GM19463 (cell line): ENCODE measurements around the gene AKAP12.

ENCODE experiments used
- ATAC-seq: cut with Tn5 transposase; IDR thresholded peaks from one replicate; pipeline ENCODE4 v1.9.1; 2021; ENCODE audit warnings: mild to moderate bottlenecking, moderate library complexity; ENCODE audit not compliant: unreplicated experiment

The AKAP12 gene

DNA sequence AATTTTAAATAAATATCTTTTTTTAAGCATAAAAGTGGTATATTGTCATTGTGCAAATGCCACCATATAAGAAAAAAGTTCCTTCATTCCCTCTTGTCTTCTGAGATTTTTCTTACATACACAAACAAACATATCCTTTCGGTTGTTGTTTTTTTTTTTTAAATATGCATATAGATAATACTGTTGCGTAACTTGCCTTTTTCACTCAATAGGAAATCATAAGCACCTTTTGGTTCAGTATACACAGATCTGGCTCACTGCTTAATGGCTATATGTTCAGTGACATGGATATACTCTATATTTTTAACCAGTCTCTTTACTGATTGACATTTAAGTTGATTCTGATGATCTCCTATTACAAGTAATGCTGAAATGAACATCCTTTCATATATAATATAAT lies 40.1 kb downstream of the AKAP12 start:
- ATAC-seq = no peak

DNA sequence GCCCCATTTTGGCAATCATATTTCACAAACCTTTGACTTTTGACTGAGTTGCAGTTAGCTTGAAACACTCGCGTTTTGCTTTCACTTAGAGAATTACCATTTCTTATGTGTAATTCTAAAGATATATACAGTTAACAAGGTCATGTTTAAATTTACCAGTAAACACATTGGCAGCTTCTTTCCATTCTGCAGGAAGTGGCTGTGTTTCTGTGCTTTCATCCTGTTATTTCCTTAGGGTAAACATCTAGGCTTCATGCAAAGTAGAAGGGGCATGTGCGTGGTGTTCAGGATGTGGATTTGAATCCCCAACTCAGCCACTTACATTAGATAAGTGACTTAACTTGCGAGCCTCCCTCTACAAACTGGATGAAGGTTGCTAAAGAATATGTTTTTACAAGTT lies 41.1 kb downstream of the AKAP12 start:
- ATAC-seq = no peak

- no peak for ATAC-seq
These were observed 44.2 kb downstream of the AKAP12 start for GRCh38 chr6:151284012-151284411.

GRCh38 chr6:151284548-151285017 lies 44.8 kb downstream of the AKAP12 start:
- no peak for ATAC-seq

DNA sequence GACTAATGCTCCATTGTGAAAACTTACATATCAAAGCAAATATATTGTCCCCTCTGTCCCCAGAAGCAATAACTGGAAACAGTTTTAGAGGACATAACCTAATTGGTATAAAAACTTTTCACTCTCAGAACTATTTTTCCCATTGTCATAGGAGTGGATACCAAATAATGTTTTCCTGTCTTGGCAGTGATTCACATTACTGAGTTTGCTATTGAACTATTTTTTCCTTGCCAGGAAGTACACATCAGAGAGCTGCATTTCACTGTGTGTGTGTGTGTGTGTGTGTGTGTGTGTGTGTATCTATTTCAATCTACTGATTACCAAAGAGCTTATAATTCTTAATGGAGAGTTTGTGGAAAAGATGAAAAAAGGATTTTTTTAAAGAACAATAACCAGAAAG lies 45.4 kb downstream of the AKAP12 start:
- no peak for ATAC-seq

DNA sequence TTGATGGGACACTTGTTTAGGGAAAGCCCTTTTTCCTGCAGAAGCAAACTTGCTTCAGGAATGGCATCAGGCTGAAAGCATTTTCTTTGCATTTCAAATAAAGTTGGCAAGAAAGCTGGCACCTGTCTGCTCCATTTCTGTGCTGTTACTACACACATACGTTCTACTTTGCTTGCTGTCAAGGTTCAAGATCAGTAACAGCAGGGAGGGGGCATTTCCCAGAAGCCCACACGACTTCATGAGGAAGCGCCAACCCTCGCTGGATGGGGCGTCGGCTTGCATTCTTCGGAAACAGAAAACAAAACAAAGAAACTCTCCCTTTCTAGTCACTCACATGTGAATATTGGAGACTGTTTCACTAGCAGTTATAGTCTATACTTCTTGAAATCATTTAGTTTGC lies 46.4 kb downstream of the AKAP12 start:
- no peak for ATAC-seq

- ATAC-seq = no peak
These were observed 49.1 kb downstream of the AKAP12 start for GRCh38 chr6:151288712-151289398.

- ATAC-seq = no peak
These were observed 49.7 kb downstream of the AKAP12 start for GRCh38 chr6:151289399-151290007.

- no peak for ATAC-seq
These were observed 51.3 kb downstream of the AKAP12 start for GRCh38 chr6:151290877-151291721.

DNA sequence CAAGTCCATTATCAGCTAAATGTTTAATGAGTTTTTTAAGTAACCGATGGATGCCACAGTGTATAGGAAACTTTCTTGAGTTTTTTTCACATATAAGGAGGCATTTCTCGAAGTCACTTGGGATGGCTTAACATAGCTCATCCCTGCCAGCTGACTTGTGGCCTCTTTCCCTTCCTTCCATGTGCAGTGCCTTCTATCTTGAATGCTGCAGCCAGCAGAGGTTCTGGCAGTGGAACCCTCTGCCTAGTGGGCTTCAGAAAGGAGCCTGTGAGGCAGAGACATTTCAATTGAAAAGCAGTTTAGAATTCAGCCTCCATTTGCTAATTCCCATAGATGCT lies 51.9 kb downstream of the AKAP12 start:
- ATAC-seq = no peak

DNA sequence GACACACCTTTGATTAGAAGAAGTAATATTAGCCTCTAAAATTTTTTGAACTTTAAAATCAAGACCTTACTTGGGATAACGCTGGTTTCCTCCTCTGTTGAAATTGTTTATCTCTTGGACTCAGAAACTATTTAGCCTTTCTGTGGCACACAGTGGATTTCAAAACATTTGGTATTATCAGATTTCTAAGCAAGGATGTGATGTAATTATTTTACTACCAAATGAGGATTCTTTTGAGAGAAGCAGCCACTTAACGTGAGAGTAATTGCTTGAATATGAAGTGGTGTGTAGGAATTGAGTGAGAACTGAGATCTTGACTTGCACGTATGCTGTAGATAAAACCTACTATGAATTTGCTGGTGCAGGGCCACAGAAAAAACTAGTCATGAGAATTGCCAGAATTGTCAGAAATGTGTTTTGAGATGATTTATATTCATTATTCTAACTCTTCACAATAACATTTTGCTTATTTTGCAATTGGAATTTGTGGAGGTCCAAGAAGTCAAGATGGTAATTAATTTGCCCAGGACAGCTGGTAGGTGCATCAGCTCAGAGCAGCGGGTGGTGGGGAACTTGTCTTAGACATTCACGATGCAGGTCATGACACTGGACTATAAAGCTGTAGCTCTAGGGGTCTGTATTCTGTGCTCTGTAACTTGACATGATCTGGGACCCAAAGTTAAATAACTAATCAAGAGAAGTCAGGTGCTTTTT lies 53.4 kb downstream of the AKAP12 start:
- ATAC-seq = no peak

- ATAC-seq = no peak
These were observed 53.9 kb downstream of the AKAP12 start for GRCh38 chr6:151293688-151294016.

DNA sequence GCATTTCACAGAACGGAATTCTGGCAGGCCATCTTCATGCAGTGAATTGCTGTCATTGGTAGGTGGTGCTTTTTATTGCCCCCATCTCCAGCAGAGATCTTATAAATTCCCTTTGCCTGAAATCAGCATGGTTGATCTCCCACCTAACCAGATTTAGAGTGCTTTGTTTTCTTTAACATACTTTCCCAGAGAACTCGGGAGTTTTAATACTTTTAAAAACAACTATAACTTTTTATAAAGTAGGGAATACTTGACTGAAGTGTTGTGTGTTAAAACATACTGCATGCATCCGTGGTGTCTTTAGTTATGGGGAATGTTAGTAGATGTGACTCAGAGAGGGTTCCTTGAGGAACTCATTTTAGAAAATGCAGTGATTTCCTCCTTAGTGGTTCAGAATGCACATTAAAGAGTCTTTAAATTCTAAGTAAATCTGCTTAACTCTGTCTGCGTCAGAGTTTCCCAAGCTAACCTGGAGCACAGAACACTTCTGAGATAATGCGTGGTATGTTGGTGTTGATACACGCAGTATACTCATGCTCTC lies 54.9 kb downstream of the AKAP12 start:
- no peak for ATAC-seq

- no peak for ATAC-seq
These were observed 58.1 kb downstream of the AKAP12 start for GRCh38 chr6:151297886-151298285.

DNA sequence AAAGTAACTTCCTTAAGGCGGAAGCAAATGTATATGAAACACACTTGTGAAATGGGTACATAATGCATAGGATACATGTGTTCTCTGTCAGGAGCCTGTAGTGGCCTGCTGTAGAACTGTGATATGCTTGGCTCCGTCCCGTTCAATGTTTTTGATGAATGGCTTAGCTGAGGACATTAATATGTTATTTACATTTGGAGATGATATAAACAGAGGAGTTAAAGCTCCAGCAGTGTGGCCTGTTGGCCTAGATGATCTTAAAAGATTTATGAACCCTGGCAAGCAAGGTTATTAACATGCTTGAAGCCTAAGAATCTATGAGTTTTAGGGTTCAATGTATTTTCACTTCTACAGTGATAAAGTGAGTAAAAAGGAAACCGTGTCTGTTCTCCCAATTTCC lies 59.2 kb downstream of the AKAP12 start:
- no peak for ATAC-seq

DNA sequence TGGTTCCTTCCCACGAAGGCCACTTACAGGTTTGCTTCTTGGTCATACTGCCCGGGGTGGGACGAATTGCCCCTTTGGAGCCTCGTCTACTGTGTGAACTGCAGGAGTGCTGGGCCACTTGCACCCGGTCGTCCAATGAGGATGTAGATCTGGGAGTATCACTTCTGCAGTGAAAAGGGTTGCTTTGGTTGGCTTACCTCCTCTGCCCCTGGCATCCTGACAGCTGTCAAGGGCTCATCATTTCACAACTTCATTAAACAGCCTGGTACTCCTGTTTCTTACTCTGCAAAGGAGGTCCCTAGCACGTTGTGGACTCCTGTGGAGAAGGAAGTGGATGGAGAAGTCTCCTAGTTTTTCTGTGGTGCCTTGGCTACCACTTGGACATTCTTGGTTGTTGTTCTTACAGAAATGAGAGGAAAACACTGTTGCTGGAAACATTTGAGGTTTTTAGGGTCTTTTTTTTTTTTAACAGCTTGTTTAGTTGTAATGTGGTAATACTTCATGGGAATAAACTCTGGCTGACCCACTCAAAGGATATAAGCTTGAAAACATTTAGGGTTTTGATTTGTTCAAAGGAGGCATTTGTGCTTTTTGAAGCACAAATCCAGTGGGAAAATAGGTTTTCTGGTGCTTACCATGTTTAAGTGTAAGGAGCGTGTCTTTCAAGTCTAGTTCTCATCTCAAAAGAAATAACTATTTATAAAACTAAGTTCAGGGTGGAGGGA lies 60.7 kb downstream of the AKAP12 start:
- ATAC-seq = no peak

DNA sequence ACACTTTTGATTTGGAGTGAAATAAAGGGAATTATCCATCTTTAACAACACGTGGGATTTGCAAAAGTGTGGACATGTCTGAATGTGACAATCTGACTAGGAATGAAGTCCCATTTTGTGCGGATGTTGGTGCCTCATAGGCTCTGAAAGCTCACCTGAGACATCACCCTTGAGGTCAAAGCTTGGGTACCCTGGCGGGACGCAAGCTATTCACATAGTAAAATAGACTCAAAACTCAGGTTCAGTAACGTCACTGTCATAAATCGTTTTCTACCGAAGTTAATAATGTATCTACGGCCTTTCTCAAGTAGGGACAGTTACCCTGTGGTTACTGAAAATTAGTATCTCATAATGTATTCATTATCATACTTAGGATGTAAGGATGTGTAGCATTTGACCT lies 61.8 kb downstream of the AKAP12 start:
- no peak for ATAC-seq

DNA sequence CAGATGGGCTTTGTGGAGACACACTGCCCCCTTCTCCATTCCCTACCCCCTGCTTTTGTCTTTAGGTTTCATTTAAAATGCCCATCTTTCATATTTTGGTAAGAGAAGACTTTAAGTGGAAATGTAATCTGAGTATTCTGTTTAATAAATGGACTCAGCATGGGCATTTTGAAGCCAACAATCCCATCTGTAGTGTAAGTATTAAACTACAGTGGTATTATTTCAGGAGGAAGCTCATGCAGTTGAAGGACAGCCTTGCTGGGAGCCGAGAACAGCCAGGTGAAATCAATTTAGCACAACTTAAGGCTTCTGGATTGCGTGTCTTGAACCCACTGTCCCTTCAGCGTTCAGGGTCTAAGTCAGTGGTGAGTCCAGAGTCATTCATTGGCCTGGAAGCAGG lies 63.5 kb downstream of the AKAP12 start:
- ATAC-seq = no peak

- ATAC-seq = no peak
These were observed 66.6 kb downstream of the AKAP12 start for GRCh38 chr6:151306269-151306783.

DNA sequence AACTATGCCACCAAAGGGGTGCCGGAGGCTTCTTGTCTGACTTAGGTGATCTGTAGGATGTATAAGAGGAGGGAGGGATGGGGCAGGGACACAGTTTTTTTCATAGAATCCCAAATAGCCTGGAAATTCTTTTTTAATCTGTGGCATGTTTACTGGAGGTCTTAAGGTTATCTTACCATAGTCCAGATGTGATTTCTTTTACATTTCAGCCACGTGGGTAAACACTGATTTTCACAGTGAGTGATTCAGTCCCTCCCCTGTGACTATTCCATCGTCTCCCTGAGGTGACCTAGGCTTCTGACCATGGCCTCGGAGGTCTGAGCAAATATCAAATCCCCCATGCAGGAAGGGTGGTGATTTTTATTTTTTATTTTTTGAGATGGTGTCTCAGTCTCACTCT lies 67.7 kb downstream of the AKAP12 start:
- ATAC-seq = no peak
